ENCODE measurements around the gene TMC7.

GRCh38 chr16:19073863-19074262 lies 90.1 kb downstream of the TMC7 start:
- TF ChIP-seq SRF (IDR thresholded peaks at IDR 0.05; ENCODE audit: low read depth) = no peak
- TF ChIP-seq POLR2A (IDR thresholded peaks at IDR 0.05; ENCODE audit: borderline replicate concordance, extremely low read depth, insufficient read depth, insufficient read length) = no peak
- no peak for TF ChIP-seq EZH2 (IDR thresholded peaks at IDR 0.05)
- TF ChIP-seq EGR1 (IDR thresholded peaks at IDR 0.05; ENCODE audit: low read depth) = no peak
- no peak for TF ChIP-seq EZH2phosphoT487 (IDR thresholded peaks at IDR 0.05; ENCODE audit: borderline replicate concordance)
- no peak for TF ChIP-seq CTCF (IDR thresholded peaks at IDR 0.05 in 2 of 3, conservative IDR thresholded peaks at IDR 0.05 in 1 of 3; ENCODE audit: borderline replicate concordance in 1 of 3, insufficient read depth in 1 of 3, low read depth in 2 of 3, low read length in 2 of 3)
- no peak for TF ChIP-seq POLR2AphosphoS5 (IDR thresholded peaks at IDR 0.05; ENCODE audit: low read depth, low read length)
